ENCODE results near the gene PEX16.

- TF ChIP-seq, protein P1, sequence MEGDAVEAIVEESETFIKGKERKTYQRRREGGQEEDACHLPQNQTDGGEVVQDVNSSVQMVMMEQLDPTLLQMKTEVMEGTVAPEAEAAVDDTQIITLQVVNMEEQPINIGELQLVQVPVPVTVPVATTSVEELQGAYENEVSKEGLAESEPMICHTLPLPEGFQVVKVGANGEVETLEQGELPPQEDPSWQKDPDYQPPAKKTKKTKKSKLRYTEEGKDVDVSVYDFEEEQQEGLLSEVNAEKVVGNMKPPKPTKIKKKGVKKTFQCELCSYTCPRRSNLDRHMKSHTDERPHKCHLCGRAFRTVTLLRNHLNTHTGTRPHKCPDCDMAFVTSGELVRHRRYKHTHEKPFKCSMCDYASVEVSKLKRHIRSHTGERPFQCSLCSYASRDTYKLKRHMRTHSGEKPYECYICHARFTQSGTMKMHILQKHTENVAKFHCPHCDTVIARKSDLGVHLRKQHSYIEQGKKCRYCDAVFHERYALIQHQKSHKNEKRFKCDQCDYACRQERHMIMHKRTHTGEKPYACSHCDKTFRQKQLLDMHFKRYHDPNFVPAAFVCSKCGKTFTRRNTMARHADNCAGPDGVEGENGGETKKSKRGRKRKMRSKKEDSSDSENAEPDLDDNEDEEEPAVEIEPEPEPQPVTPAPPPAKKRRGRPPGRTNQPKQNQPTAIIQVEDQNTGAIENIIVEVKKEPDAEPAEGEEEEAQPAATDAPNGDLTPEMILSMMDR (IDR thresholded peaks at IDR 0.05; ENCODE audit: low read depth, low read length, poor library complexity, severe bottlenecking), result no peak
- no peak for TF ChIP-seq EZH2phosphoT487 (IDR thresholded peaks at IDR 0.05; ENCODE audit: borderline replicate concordance, low read length)
Observed at GRCh38 chr11:45947885-45948284, 30.2 kb upstream of the PEX16 start.
